CD4-positive, CD25-positive, alpha-beta regulatory T cell (primary cell): ENCODE results near the gene TUBGCP2. TPM values are rescaled to one million over a fixed set of nuclear protein-coding genes. Genes with fewer than 3 reads are reported as not detected.

Source experiments
- ATAC-seq, 2 donors: fragments of 150-1000 bp; cut with Tn5 transposase; one replicate each; pipeline ENCODE4 v1.10.0; 2021; ENCODE audit warnings: low read depth in 2 of 2, moderate number of reproducible peaks in 2 of 2, moderate library complexity in 1 of 2
- DNase-seq, 3 donors: peaks; one replicate each; pipeline versions ENCODE4 v3.0.0 to v3.0.0-alpha.2; 2012 to 2022; ENCODE audit warnings: mixed read lengths in 1 of 3
- H3K27ac ChIP-seq: one replicate; pipeline ENCODE4 v1.7.0; 2013; ENCODE audit warnings: mild to moderate bottlenecking, low read length; ENCODE audit not compliant: insufficient read depth, poor library complexity, severe bottlenecking
- H3K27me3 ChIP-seq: one replicate; pipeline ENCODE4 v1.7.0; 2013; ENCODE audit warnings: low read length; ENCODE audit not compliant: control insufficient read depth, insufficient read depth
- H3K36me3 ChIP-seq: one replicate; pipeline ENCODE4 v1.7.0; 2013; ENCODE audit warnings: mild to moderate bottlenecking, low read length, moderate library complexity; ENCODE audit not compliant: control insufficient read depth, insufficient read depth
- H3K4me1 ChIP-seq: 2 replicates; pipeline ENCODE4 v1.7.0; 2013; ENCODE audit warnings: mild to moderate bottlenecking, low read length; ENCODE audit not compliant: insufficient read depth, control insufficient read depth, poor library complexity, severe bottlenecking
- H3K4me3 ChIP-seq: one replicate; pipeline ENCODE4 v1.7.0; 2013; ENCODE audit warnings: low read depth, mild to moderate bottlenecking, low read length, moderate library complexity
- H3K9me3 ChIP-seq, 2 experiments: 1 replicate in 1 of 2; 2 replicates in 1 of 2; pipeline ENCODE4 v1.7.0; 2013; ENCODE audit warnings: low read length in 2 of 2, mild to moderate bottlenecking in 1 of 2, moderate library complexity in 1 of 2; ENCODE audit not compliant: control insufficient read depth in 2 of 2
- H3K27ac Mint-ChIP-seq, 3 donors: one replicate each; pipeline ENCODE4 v1.8.0; 2020 to 2022; ENCODE audit warnings: mild to moderate bottlenecking in 3 of 3, mixed read lengths in 3 of 3, moderate library complexity in 2 of 3
- H3K27me3 Mint-ChIP-seq: one replicate; pipeline ENCODE4 v1.8.0; 2022; ENCODE audit warnings: mild to moderate bottlenecking, mixed read lengths
- H3K36me3 Mint-ChIP-seq: one replicate; pipeline ENCODE4 v1.8.0; 2020; ENCODE audit warnings: mixed read lengths
- H3K4me1 Mint-ChIP-seq, 4 donors: one replicate each; pipeline ENCODE4 v1.8.0; 2020 to 2022; ENCODE audit warnings: mixed read lengths in 4 of 4, mild to moderate bottlenecking in 1 of 4
- H3K4me3 Mint-ChIP-seq, 4 donors: one replicate each; pipeline ENCODE4 v1.8.0; 2020 to 2022; ENCODE audit warnings: mild to moderate bottlenecking in 4 of 4, mixed read lengths in 4 of 4, moderate library complexity in 3 of 4
- H3K9me3 Mint-ChIP-seq, 7 donors: one replicate each; pipeline ENCODE4 v1.8.0; 2020 to 2022; ENCODE audit warnings: mixed read lengths in 7 of 7, mild to moderate bottlenecking in 3 of 7, moderate library complexity in 2 of 7
- polyA plus RNA-seq, 4 donors: library from polyadenylated mRNA; unstranded; fragments of 300-500 nt; fragmentation: Illumina TruSeq; gene quantifications; one replicate each; pipeline ENCODE4 v1.2.3, GENCODE V29; 2021
- total RNA-seq: library from RNA; stranded (reverse); gene quantifications from one replicate; pipeline ENCODE4 v1.2.3, GENCODE V29; 2022

The TUBGCP2 gene
- total and polyA plus RNA-seq, 5 donors from 2014 or later, result 23.5 to 73.8 (median 31.7) TPM

GRCh38 chr10:133273534-133274143 is 35.0 kb downstream of the TUBGCP2 start:
- peaks cover 47% of the 10 kb centered on the region for H3K4me1 ChIP-seq
- Mint-ChIP-seq H3K4me1 (peaks cover 0 to 30% (median 9%) of the 10 kb centered on the region in 4 donors), H3K4me3 (no peak overlapping the region), H3K27me3 (no peaks in the 10 kb centered on the region), H3K27ac (no peak overlapping the region), H3K36me3 (no peaks in the 10 kb centered on the region), H3K9me3 (no peaks in the 10 kb centered on the region)
- H3K36me3 ChIP-seq, result peaks cover 19% of the 10 kb centered on the region
- no peaks in the 10 kb centered on the region for H3K27me3 ChIP-seq
- H3K27ac ChIP-seq, result peak overlapping the region; percentile 95
- no peak overlapping the region for H3K4me3 ChIP-seq
- DNase-seq (no peak), ATAC-seq (no peak)
- H3K9me3 ChIP-seq, result no peaks in the 10 kb centered on the region

- Mint-ChIP-seq H3K4me3 (no peak overlapping the region), H3K4me1 (peaks cover 0 to 23% (median 4%) of the 10 kb centered on the region in 4 donors), H3K36me3 (no peaks in the 10 kb centered on the region), H3K27ac (no peak overlapping the region), H3K9me3 (no peaks in the 10 kb centered on the region), H3K27me3 (no peaks in the 10 kb centered on the region)
- Histone ChIP-seq H3K4me1 (peaks cover 40% of the 10 kb centered on the region), H3K27ac (no peak overlapping the region), H3K27me3 (no peaks in the 10 kb centered on the region), H3K36me3 (peaks cover 19% of the 10 kb centered on the region), H3K9me3 (no peaks in the 10 kb centered on the region), H3K4me3 (no peak overlapping the region)
- DNase-seq, result no peak
- ATAC-seq, result no peak
Measured at GRCh38 chr10:133272964-133273420, 35.7 kb downstream of the TUBGCP2 start.

- peaks cover 19% of the 10 kb centered on the region for H3K36me3 ChIP-seq
- no peak for DNase-seq
- no peak overlapping the region for H3K4me3 ChIP-seq
- H3K4me1 Mint-ChIP-seq, result peaks cover 0 to 18% (median 1%) of the 10 kb centered on the region in 4 donors
- H3K9me3 Mint-ChIP-seq, result no peaks in the 10 kb centered on the region
- H3K4me1 ChIP-seq, result peaks cover 35% of the 10 kb centered on the region
- H3K36me3 Mint-ChIP-seq, result no peaks in the 10 kb centered on the region
- no peak overlapping the region for H3K27ac Mint-ChIP-seq
- ATAC-seq, result no peak
- no peak overlapping the region for H3K27ac ChIP-seq
- H3K27me3 Mint-ChIP-seq, result no peaks in the 10 kb centered on the region
- H3K27me3 ChIP-seq, result no peaks in the 10 kb centered on the region
- H3K9me3 ChIP-seq, result no peaks in the 10 kb centered on the region
- no peak overlapping the region for H3K4me3 Mint-ChIP-seq
Measured at GRCh38 chr10:133272301-133272963, 36.2 kb downstream of the TUBGCP2 start.

GRCh38 chr10:133271521-133272300 is 37.0 kb downstream of the TUBGCP2 start:
- H3K9me3 ChIP-seq, result no peaks in the 10 kb centered on the region
- H3K27ac ChIP-seq, result no peak overlapping the region
- Mint-ChIP-seq H3K9me3 (no peaks in the 10 kb centered on the region), H3K4me1 (peaks cover 0 to 17% (median 1%) of the 10 kb centered on the region in 4 donors), H3K27me3 (no peaks in the 10 kb centered on the region), H3K27ac (no peak overlapping the region), H3K4me3 (no peak overlapping the region), H3K36me3 (no peaks in the 10 kb centered on the region)
- H3K4me1 ChIP-seq, result peaks cover 28% of the 10 kb centered on the region
- H3K27me3 ChIP-seq, result no peaks in the 10 kb centered on the region
- DNase-seq, result no peak
- H3K36me3 ChIP-seq, result peaks cover 19% of the 10 kb centered on the region
- no peak overlapping the region for H3K4me3 ChIP-seq
- no peak for ATAC-seq

- Histone ChIP-seq H3K27me3 (no peaks in the 10 kb centered on the region), H3K4me3 (no peak overlapping the region), H3K4me1 (peaks cover 20% of the 10 kb centered on the region), H3K36me3 (peaks cover 19% of the 10 kb centered on the region), H3K27ac (no peak overlapping the region), H3K9me3 (no peaks in the 10 kb centered on the region)
- ATAC-seq (no peak), DNase-seq (no peak)
- Mint-ChIP-seq H3K27ac (peak overlapping the region in 1 of 3 donors; percentile 5), H3K36me3 (no peaks in the 10 kb centered on the region), H3K9me3 (no peaks in the 10 kb centered on the region), H3K27me3 (no peaks in the 10 kb centered on the region), H3K4me1 (peaks cover 0 to 12% (median 1%) of the 10 kb centered on the region in 4 donors), H3K4me3 (no peak overlapping the region)
Measured at GRCh38 chr10:133270773-133271297, 37.8 kb downstream of the TUBGCP2 start.

GRCh38 chr10:133270204-133270603 is 38.5 kb downstream of the TUBGCP2 start:
- Mint-ChIP-seq H3K4me3 (no peak overlapping the region), H3K27ac (no peak overlapping the region), H3K4me1 (peaks cover 0 to 14% (median 5%) of the 10 kb centered on the region in 4 donors), H3K36me3 (no peaks in the 10 kb centered on the region), H3K9me3 (no peaks in the 10 kb centered on the region), H3K27me3 (no peaks in the 10 kb centered on the region)
- Histone ChIP-seq H3K4me3 (no peak overlapping the region), H3K36me3 (peaks cover 19% of the 10 kb centered on the region), H3K27ac (no peak overlapping the region), H3K27me3 (no peaks in the 10 kb centered on the region), H3K4me1 (peaks cover 17% of the 10 kb centered on the region), H3K9me3 (no peaks in the 10 kb centered on the region)
- no peak for DNase-seq
- ATAC-seq, result no peak

- Mint-ChIP-seq H3K36me3 (no peaks in the 10 kb centered on the region), H3K4me3 (no peak overlapping the region), H3K4me1 (peaks cover 0 to 15% (median 9%) of the 10 kb centered on the region in 4 donors), H3K9me3 (no peaks in the 10 kb centered on the region), H3K27me3 (no peaks in the 10 kb centered on the region), H3K27ac (no peak overlapping the region)
- Histone ChIP-seq H3K27me3 (no peaks in the 10 kb centered on the region), H3K4me3 (no peak overlapping the region), H3K27ac (no peak overlapping the region), H3K9me3 (no peaks in the 10 kb centered on the region), H3K4me1 (peaks cover 16% of the 10 kb centered on the region), H3K36me3 (peaks cover 19% of the 10 kb centered on the region)
- DNase-seq, result no peak
- ATAC-seq, result no peak
Measured at GRCh38 chr10:133269367-133269766, 39.3 kb downstream of the TUBGCP2 start.
